Uterus (tissue), 4 donors: ENCODE data around the gene CEP162. TPM values are rescaled to one million over a fixed set of nuclear protein-coding genes. Genes with fewer than 3 reads are reported as not detected.
"Not testable (repeated sequence)": the region's sequence is repeated elsewhere in the genome, so short reads cannot be mapped to it uniquely, and the experiment has no call there.

Experiments used
- DNase-seq, 2 donors: peaks; one replicate each; pipeline ENCODE4 v3.0.0-alpha.2; 2019 to 2020
- H3K27ac ChIP-seq, 2 donors: fragments of 200-600 bp; sonication (generic); 1 replicate in 1 of 2; 2 replicates in 1 of 2; pipeline ENCODE4 v1.5.1; 2016 to 2018
- H3K27me3 ChIP-seq, 2 donors: fragments of 200-600 bp; sonication (generic); one replicate each; pipeline ENCODE4 v1.5.1; 2018 to 2019; ENCODE audit warnings: control low read depth in 1 of 2
- H3K36me3 ChIP-seq, 2 donors: fragments of 200-600 bp; sonication (generic); one replicate each; pipeline ENCODE4 v1.5.1; 2019; ENCODE audit warnings: control low read depth in 1 of 2
- H3K4me1 ChIP-seq, 2 donors: fragments of 200-600 bp; sonication (generic); one replicate each; pipeline ENCODE4 v1.5.1; 2018 to 2019; ENCODE audit warnings: control low read depth in 1 of 2
- H3K4me3 ChIP-seq, 2 donors: fragments of 200-600 bp; sonication (generic); 1 replicate in 1 of 2; 2 replicates in 1 of 2; pipeline ENCODE4 v1.5.1; 2018 to 2019; ENCODE audit warnings: mild to moderate bottlenecking in 1 of 2
- H3K9me3 ChIP-seq, 2 donors: fragments of 200-600 bp; sonication (generic); one replicate each; pipeline ENCODE4 v1.5.1; 2019; ENCODE audit warnings: control low read depth in 1 of 2
- CTCF ChIP-seq, 4 experiments: fragments of 200-600 bp in 2 of 4; fragments of 450-650 bp in 2 of 4; sonication (generic) in 2 of 4; IDR thresholded peaks; one replicate each; pipeline ENCODE4 v1.5.1; 2016 to 2019; ENCODE audit warnings: antibody characterized with exemption in 4 of 4, mild to moderate bottlenecking in 2 of 4, moderate library complexity in 1 of 4
- POLR2A ChIP-seq, 2 donors: fragments of 450-650 bp; IDR thresholded peaks; one replicate each; pipeline ENCODE4 v1.6.1; 2016; ENCODE audit warnings: antibody characterized with exemption in 2 of 2, mild to moderate bottlenecking in 1 of 2, moderate library complexity in 1 of 2
- intact Hi-C: fragments of 100-400 bp; cut with DNase I; formaldehyde crosslinking; loops from one replicate; pipeline ENCODE4 v1.15.1; 2023; ENCODE audit warnings: low total_unique reads
- total RNA-seq, 4 donors: library from RNA; depleted of rRNA in 3 of 4; stranded (reverse); fragments of >200 nt in 3 of 4; gene quantifications; one replicate each; pipeline versions ENCODE4 v1.1.0 to v1.2.4, GENCODE V29; 2014 to 2023
- donor health status: DM: yes; HTN: yes; CAD: no.

Gene CEP162
- total RNA-seq, 4 donors from 2014 or later, result 7.7 to 32.5 (median 15.5) TPM

GRCh38 chr6:84118191-84118590, 109.3 kb downstream of the CEP162 start:
- Histone ChIP-seq H3K4me3 (no peak overlapping the region), H3K36me3 (no peaks in the 10 kb centered on the region), H3K9me3 (no peaks in the 10 kb centered on the region), H3K27ac (no peak overlapping the region), H3K27me3 (no peaks in the 10 kb centered on the region), H3K4me1 (no peaks in the 10 kb centered on the region)
- intact Hi-C loops, result no loop called here
- TF ChIP-seq POLR2A (IDR thresholded peaks at IDR 0.05) (no peak), CTCF (IDR thresholded peaks at IDR 0.05) (no peak)
- no peak for DNase-seq

- H3K4me1 ChIP-seq, H3K27ac ChIP-seq, intact Hi-C loops: not testable (repeated sequence)
Observed at GRCh38 chr6:84114933-84115594, 112.4 kb downstream of the CEP162 start.

GRCh38 chr6:84111351-84111750, 116.1 kb downstream of the CEP162 start:
- intact Hi-C loops, H3K27me3 ChIP-seq, H3K4me1 ChIP-seq, DNase-seq, H3K9me3 ChIP-seq, H3K36me3 ChIP-seq, H3K27ac ChIP-seq, H3K4me3 ChIP-seq: not testable (repeated sequence)

More at GRCh38 chr6:84114933-84115594, 112.4 kb downstream of the CEP162 start:
- not testable (repeated sequence) for H3K9me3 ChIP-seq, H3K4me3 ChIP-seq, DNase-seq, H3K27me3 ChIP-seq, H3K36me3 ChIP-seq

GRCh38 chr6:84107495-84107894, 119.9 kb downstream of the CEP162 start:
- intact Hi-C loops, result no loop called here
- no peak overlapping the region for H3K4me3 ChIP-seq
- no peaks in the 10 kb centered on the region for H3K4me1 ChIP-seq
- no peak for TF ChIP-seq POLR2A (IDR thresholded peaks at IDR 0.05)
- TF ChIP-seq CTCF (IDR thresholded peaks at IDR 0.05), result no peak
- no peaks in the 10 kb centered on the region for H3K36me3 ChIP-seq
- H3K27ac ChIP-seq, result no peak overlapping the region
- no peak for DNase-seq
- no peaks in the 10 kb centered on the region for H3K9me3 ChIP-seq
- H3K27me3 ChIP-seq, result no peaks in the 10 kb centered on the region

- H3K27me3 ChIP-seq, H3K4me3 ChIP-seq, H3K36me3 ChIP-seq, intact Hi-C loops, H3K27ac ChIP-seq, H3K4me1 ChIP-seq, DNase-seq, H3K9me3 ChIP-seq: not testable (repeated sequence)
Observed at GRCh38 chr6:84105215-84105924, 122.1 kb downstream of the CEP162 start.

- Histone ChIP-seq H3K27ac (no peak overlapping the region), H3K4me1 (no peaks in the 10 kb centered on the region), H3K4me3 (no peak overlapping the region), H3K9me3 (no peaks in the 10 kb centered on the region), H3K36me3 (no peaks in the 10 kb centered on the region), H3K27me3 (no peaks in the 10 kb centered on the region)
- intact Hi-C loops, result no loop called here
- DNase-seq, result no peak
- TF ChIP-seq POLR2A (IDR thresholded peaks at IDR 0.05) (no peak), CTCF (IDR thresholded peaks at IDR 0.05) (no peak)
Observed at GRCh38 chr6:84103029-84103428, 124.4 kb downstream of the CEP162 start.
